ENCODE results near the gene SPAG6.

SPAG6 gene

GRCh38 chr10:22321924-22322640 lies 23.2 kb upstream of the SPAG6 start:
- no peak for DNase-seq (ENCODE audit: low spot score)
- FAIRE-seq = no peak

GRCh38 chr10:22322641-22323160 lies 22.6 kb upstream of the SPAG6 start:
- no peak for FAIRE-seq
- DNase-seq (ENCODE audit: low spot score) = no peak

GRCh38 chr10:22323538-22324305 lies 21.6 kb upstream of the SPAG6 start:
- FAIRE-seq (no peak), DNase-seq (ENCODE audit: low spot score) (no peak)

- DNase-seq (ENCODE audit: low spot score) (no peak), FAIRE-seq (no peak)
These were observed 20.9 kb upstream of the SPAG6 start for GRCh38 chr10:22324413-22324812.

GRCh38 chr10:22324893-22325271 lies 20.4 kb upstream of the SPAG6 start:
- FAIRE-seq (no peak), DNase-seq (ENCODE audit: low spot score) (no peak)

- FAIRE-seq = no peak
These were observed 19.8 kb upstream of the SPAG6 start for GRCh38 chr10:22325272-22326144.

GRCh38 chr10:22326145-22326702 lies 19.1 kb upstream of the SPAG6 start:
- no peak for DNase-seq (ENCODE audit: low spot score)
- FAIRE-seq = no peak

More at GRCh38 chr10:22325272-22326144, 19.8 kb upstream of the SPAG6 start:
- DNase-seq (ENCODE audit: low spot score) = peak; percentile 50

- DNase-seq (ENCODE audit: low spot score) (no peak), FAIRE-seq (no peak)
These were observed 16.1 kb upstream of the SPAG6 start for GRCh38 chr10:22329150-22329549.

GRCh38 chr10:22332116-22332692 lies 13.1 kb upstream of the SPAG6 start:
- FAIRE-seq = no peak
- no peak for DNase-seq (ENCODE audit: low spot score)

- no peak for FAIRE-seq
These were observed 11.9 kb upstream of the SPAG6 start for GRCh38 chr10:22333167-22333974.

GRCh38 chr10:22333975-22334282 lies 11.4 kb upstream of the SPAG6 start:
- FAIRE-seq = no peak
- DNase-seq (ENCODE audit: low spot score) = no peak

More at GRCh38 chr10:22333167-22333974, 11.9 kb upstream of the SPAG6 start:
- DNase-seq (ENCODE audit: low spot score) = no peak

GRCh38 chr10:22334414-22335172 lies 10.7 kb upstream of the SPAG6 start:
- DNase-seq (ENCODE audit: low spot score) (no peak), FAIRE-seq (no peak)

- no peak for FAIRE-seq
These were observed 9.9 kb upstream of the SPAG6 start for GRCh38 chr10:22335173-22335933.

GRCh38 chr10:22338185-22338900 lies 7.0 kb upstream of the SPAG6 start:
- no peak for DNase-seq (ENCODE audit: low spot score)
- FAIRE-seq = no peak

More at GRCh38 chr10:22335173-22335933, 9.9 kb upstream of the SPAG6 start:
- DNase-seq (ENCODE audit: low spot score) = no peak

GRCh38 chr10:22338931-22339330 lies 6.4 kb upstream of the SPAG6 start:
- FAIRE-seq (no peak), DNase-seq (ENCODE audit: low spot score) (no peak)

GRCh38 chr10:22339761-22340328 lies 5.5 kb upstream of the SPAG6 start:
- FAIRE-seq (peak; percentile 63), DNase-seq (ENCODE audit: low spot score) (no peak)

- peak; percentile 68 for DNase-seq (ENCODE audit: low spot score)
- FAIRE-seq = no peak
These were observed 4.7 kb upstream of the SPAG6 start for GRCh38 chr10:22340329-22341189.

Measured in RCC 7860 (cell line).